Upper lobe of right lung (tissue), 1 donor: ENCODE results near the gene S100A10. TPM values are rescaled to one million over a fixed set of nuclear protein-coding genes. Genes with fewer than 3 reads are reported as not detected.

Experiments
- ATAC-seq: fragments of 200-7000 bp; cut with Tn5 transposase; one replicate; pipeline ENCODE4 v1.9.1; 2020; ENCODE audit warnings: mild to moderate bottlenecking, moderate library complexity
- DNase-seq: peaks from one replicate; pipeline ENCODE4 v3.0.0-alpha.2; 2020
- H3K27ac ChIP-seq: fragments of 200-600 bp; one replicate; pipeline ENCODE4 v1.8.0; 2022
- H3K27me3 ChIP-seq: fragments of 200-600 bp; one replicate; pipeline ENCODE4 v1.8.0; 2022; ENCODE audit warnings: mild to moderate bottlenecking
- H3K36me3 ChIP-seq: fragments of 200-600 bp; one replicate; pipeline ENCODE4 v1.8.0; 2022
- H3K4me1 ChIP-seq: fragments of 200-600 bp; one replicate; pipeline ENCODE4 v1.8.0; 2022
- H3K4me3 ChIP-seq: fragments of 200-600 bp; one replicate; pipeline ENCODE4 v1.8.0; 2022; ENCODE audit warnings: mild to moderate bottlenecking
- H3K9me3 ChIP-seq: fragments of 200-600 bp; one replicate; pipeline ENCODE4 v1.8.0; 2022
- intact Hi-C: fragments of 100-400 bp; cut with DNase I; formaldehyde crosslinking; loops from one replicate; pipeline ENCODE4 v1.11.0; 2022
- total RNA-seq: library from RNA; stranded (reverse); fragmentation: NEBNext Ultra II Directional; extraction: Animal tissue kit (Norgen Biotek cat#: 25700); gene quantifications from one replicate; pipeline ENCODE4 v1.2.1, GENCODE V29; 2021
- TF ChIP-seq, protein P1 (sequence below): fragments of 200-600 bp; IDR thresholded peaks from one replicate; pipeline ENCODE4 v1.8.0; 2022; ENCODE audit warnings: antibody characterized with exemption
- donor health status: DM: no; HTN: yes; CAD: no; lungs with severe emphysema.

S100A10 gene
- total RNA-seq, 1 donor from 2014 or later = 643 TPM

- H3K27me3 ChIP-seq = no peaks in the 10 kb centered on the region
- DNase-seq = no peak
- ATAC-seq = no peak
- TF ChIP-seq, protein P1, sequence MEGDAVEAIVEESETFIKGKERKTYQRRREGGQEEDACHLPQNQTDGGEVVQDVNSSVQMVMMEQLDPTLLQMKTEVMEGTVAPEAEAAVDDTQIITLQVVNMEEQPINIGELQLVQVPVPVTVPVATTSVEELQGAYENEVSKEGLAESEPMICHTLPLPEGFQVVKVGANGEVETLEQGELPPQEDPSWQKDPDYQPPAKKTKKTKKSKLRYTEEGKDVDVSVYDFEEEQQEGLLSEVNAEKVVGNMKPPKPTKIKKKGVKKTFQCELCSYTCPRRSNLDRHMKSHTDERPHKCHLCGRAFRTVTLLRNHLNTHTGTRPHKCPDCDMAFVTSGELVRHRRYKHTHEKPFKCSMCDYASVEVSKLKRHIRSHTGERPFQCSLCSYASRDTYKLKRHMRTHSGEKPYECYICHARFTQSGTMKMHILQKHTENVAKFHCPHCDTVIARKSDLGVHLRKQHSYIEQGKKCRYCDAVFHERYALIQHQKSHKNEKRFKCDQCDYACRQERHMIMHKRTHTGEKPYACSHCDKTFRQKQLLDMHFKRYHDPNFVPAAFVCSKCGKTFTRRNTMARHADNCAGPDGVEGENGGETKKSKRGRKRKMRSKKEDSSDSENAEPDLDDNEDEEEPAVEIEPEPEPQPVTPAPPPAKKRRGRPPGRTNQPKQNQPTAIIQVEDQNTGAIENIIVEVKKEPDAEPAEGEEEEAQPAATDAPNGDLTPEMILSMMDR = no peak
- H3K27ac ChIP-seq = no peak overlapping the region
- no peaks in the 10 kb centered on the region for H3K36me3 ChIP-seq
- no peak overlapping the region for H3K4me3 ChIP-seq
- no peaks in the 10 kb centered on the region for H3K9me3 ChIP-seq
- H3K4me1 ChIP-seq = no peaks in the 10 kb centered on the region
- intact Hi-C loops = no loop called here
These were observed 27.9 kb upstream of the S100A10 start for GRCh38 chr1:152021569-152021968.

DNA sequence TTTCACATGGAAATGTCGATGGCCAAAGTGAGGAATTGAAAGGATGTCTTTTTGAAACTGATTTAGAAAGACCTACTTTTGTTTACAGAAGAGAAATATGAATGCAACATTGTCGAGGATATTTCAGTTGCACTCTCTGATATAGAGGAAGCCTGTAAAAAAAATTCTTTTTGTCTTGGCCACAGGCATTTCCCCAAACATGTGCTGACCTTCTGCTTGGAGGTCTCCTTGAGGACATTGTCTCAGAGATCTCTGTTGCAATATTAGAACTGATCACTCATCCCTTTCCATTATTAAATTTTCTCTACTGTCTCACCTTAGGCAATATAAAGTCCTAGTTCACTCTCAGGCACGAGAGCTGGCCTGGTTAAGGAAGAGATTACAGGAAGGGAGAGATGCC is 27.2 kb upstream of the S100A10 start:
- Histone ChIP-seq H3K36me3 (no peaks in the 10 kb centered on the region), H3K4me3 (no peak overlapping the region), H3K27ac (no peak overlapping the region), H3K9me3 (no peaks in the 10 kb centered on the region), H3K27me3 (no peaks in the 10 kb centered on the region), H3K4me1 (no peaks in the 10 kb centered on the region)
- intact Hi-C loops = no loop called here
- no peak for DNase-seq
- ATAC-seq = no peak
- TF ChIP-seq, protein P1 = no peak

- ATAC-seq (no peak), DNase-seq (no peak)
- H3K36me3 ChIP-seq = no peaks in the 10 kb centered on the region
- intact Hi-C loops = no loop called here
- H3K27ac ChIP-seq = no peak overlapping the region
- no peaks in the 10 kb centered on the region for H3K9me3 ChIP-seq
- H3K27me3 ChIP-seq = no peaks in the 10 kb centered on the region
- TF ChIP-seq, protein P1 = peak; percentile 20
- no peak overlapping the region for H3K4me3 ChIP-seq
- no peaks in the 10 kb centered on the region for H3K4me1 ChIP-seq
These were observed 24.9 kb upstream of the S100A10 start for GRCh38 chr1:152018537-152018936.

DNA sequence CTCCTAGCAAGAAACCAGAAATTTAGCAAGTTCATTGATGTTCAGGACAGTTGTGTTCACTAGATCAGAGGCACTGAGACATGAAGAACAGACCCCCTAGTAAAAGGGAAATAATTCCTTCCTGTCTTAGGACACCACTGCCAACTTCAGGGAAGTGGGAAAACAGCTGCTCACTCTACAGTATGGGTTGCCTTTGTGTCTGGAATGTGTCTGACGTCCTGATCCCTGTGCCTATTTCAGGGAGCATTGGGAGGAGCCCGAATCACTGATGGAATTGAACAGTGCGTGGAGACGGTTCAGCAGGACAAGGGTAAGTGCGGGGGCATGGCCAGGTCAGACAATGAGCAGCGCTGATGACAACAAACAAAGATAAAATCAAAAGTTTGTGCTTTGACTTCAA is 22.1 kb upstream of the S100A10 start:
- no peaks in the 10 kb centered on the region for H3K9me3 ChIP-seq
- H3K4me1 ChIP-seq = no peaks in the 10 kb centered on the region
- TF ChIP-seq, protein P1 = no peak
- H3K27ac ChIP-seq = no peak overlapping the region
- no peak for ATAC-seq
- intact Hi-C loops = no loop called here
- H3K36me3 ChIP-seq = no peaks in the 10 kb centered on the region
- no peak for DNase-seq
- H3K4me3 ChIP-seq = no peak overlapping the region
- no peaks in the 10 kb centered on the region for H3K27me3 ChIP-seq

GRCh38 chr1:152014943-152015342 is 21.3 kb upstream of the S100A10 start:
- intact Hi-C loops = no loop called here
- no peaks in the 10 kb centered on the region for H3K36me3 ChIP-seq
- no peaks in the 10 kb centered on the region for H3K27me3 ChIP-seq
- DNase-seq (no peak), ATAC-seq (peak; percentile 43)
- no peak overlapping the region for H3K4me3 ChIP-seq
- no peaks in the 10 kb centered on the region for H3K9me3 ChIP-seq
- TF ChIP-seq, protein P1 = no peak
- H3K4me1 ChIP-seq = no peaks in the 10 kb centered on the region
- no peak overlapping the region for H3K27ac ChIP-seq

GRCh38 chr1:152013664-152014237 is 20.1 kb upstream of the S100A10 start:
- TF ChIP-seq, protein P1 = peak; percentile 55
- intact Hi-C loops = no loop called here
- DNase-seq = no peak

More at GRCh38 chr1:152013664-152014237, 20.1 kb upstream of the S100A10 start:
- ATAC-seq = peak; percentile 60
- no peaks in the 10 kb centered on the region for H3K36me3 ChIP-seq
- no peaks in the 10 kb centered on the region for H3K27me3 ChIP-seq
- H3K9me3 ChIP-seq = no peaks in the 10 kb centered on the region
- no peak overlapping the region for H3K4me3 ChIP-seq
- H3K27ac ChIP-seq = no peak overlapping the region
- no peaks in the 10 kb centered on the region for H3K4me1 ChIP-seq
